ENCODE results near the gene RSPH1. TPM values are rescaled to one million over a fixed set of nuclear protein-coding genes. Genes with fewer than 3 reads are reported as not detected.

Gene RSPH1
- total and polyA plus RNA-seq, 8 donors = 0.37 to 8.9 (median 1.8) TPM; not detected in 1

GRCh38 chr21:42468491-42469131 lies 27.4 kb downstream of the RSPH1 start:
- Histone ChIP-seq H3K36me3 (no peaks in the 10 kb centered on the region), H3K27ac (peak overlapping the region; percentile 30 to 86 (median 66)), H3K9me3 (no peaks in the 10 kb centered on the region), H3K4me1 (peaks cover 31 to 66% (median 53%) of the 10 kb centered on the region in 4 donors), H3K27me3 (peaks cover 0 to under 1% (median 0%) of the 10 kb centered on the region in 3 donors), H3K4me3 (no peak overlapping the region)
- intact Hi-C loops (cut with DNase I; ENCODE audit: low total_unique reads) = no loop called here
- TF ChIP-seq EP300 (IDR thresholded peaks at IDR 0.05) (no peak), POLR2AphosphoS5 (IDR thresholded peaks at IDR 0.05) (peak in 2 of 3 donors; percentile 69 to 74)
- TF ChIP-seq, protein P1, sequence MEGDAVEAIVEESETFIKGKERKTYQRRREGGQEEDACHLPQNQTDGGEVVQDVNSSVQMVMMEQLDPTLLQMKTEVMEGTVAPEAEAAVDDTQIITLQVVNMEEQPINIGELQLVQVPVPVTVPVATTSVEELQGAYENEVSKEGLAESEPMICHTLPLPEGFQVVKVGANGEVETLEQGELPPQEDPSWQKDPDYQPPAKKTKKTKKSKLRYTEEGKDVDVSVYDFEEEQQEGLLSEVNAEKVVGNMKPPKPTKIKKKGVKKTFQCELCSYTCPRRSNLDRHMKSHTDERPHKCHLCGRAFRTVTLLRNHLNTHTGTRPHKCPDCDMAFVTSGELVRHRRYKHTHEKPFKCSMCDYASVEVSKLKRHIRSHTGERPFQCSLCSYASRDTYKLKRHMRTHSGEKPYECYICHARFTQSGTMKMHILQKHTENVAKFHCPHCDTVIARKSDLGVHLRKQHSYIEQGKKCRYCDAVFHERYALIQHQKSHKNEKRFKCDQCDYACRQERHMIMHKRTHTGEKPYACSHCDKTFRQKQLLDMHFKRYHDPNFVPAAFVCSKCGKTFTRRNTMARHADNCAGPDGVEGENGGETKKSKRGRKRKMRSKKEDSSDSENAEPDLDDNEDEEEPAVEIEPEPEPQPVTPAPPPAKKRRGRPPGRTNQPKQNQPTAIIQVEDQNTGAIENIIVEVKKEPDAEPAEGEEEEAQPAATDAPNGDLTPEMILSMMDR (IDR thresholded peaks at IDR 0.05) = no peak
- DNase-seq = no peak
- WGBS, 5 donors = 42 to 52% (median 45%) methylated on average over 6 of the region's 6 CpGs

GRCh38 chr21:42467140-42467983 lies 28.7 kb downstream of the RSPH1 start:
- TF ChIP-seq, protein P1 (IDR thresholded peaks at IDR 0.05) = peak in 2 of 7 experiments; percentile 13 to 16
- no peak for TF ChIP-seq POLR2AphosphoS5 (IDR thresholded peaks at IDR 0.05)
- peak in 1 of 2 donors; percentile 57 for DNase-seq
- H3K27me3 ChIP-seq = no peaks in the 10 kb centered on the region
- no peaks in the 10 kb centered on the region for H3K9me3 ChIP-seq
- peak overlapping the region in 2 of 5 donors; percentile 15 to 43 for H3K27ac ChIP-seq
- H3K4me3 ChIP-seq = no peak overlapping the region
- intact Hi-C loops (cut with DNase I; ENCODE audit: low total_unique reads) = no loop called here
- H3K4me1 ChIP-seq = peaks cover 33 to 65% (median 56%) of the 10 kb centered on the region in 4 donors
- 44 to 58% (median 54%) methylated on average over 12 of the region's 12 CpGs for WGBS, 5 donors
- no peaks in the 10 kb centered on the region for H3K36me3 ChIP-seq

DNA sequence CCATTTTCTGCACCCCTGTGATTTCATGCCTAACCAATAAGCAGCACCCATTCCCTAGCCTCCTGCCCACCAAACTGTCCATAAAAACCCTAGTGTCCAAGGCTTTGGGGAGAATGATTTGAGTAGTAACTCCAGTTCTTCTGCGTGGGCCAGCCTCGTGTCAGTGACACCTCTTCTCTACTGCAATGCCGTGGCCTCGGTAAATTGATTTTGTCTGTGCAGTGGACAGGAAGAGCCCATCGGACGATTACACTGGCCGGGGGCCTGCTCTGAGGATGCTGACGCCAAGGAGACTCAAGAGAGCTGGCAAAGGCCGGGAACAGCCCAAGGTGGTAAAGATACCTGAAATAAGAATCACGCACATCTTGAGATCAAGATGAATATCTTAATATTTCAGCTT lies 29.3 kb downstream of the RSPH1 start:
- TF ChIP-seq POLR2AphosphoS5 (IDR thresholded peaks at IDR 0.05) (no peak), POLR2A (IDR thresholded peaks at IDR 0.05) (no peak), EP300 (IDR thresholded peaks at IDR 0.05) (no peak)
- TF ChIP-seq, protein P1 (IDR thresholded peaks at IDR 0.05) = no peak
- Histone ChIP-seq H3K27ac (peak overlapping the region in 1 of 5 donors; percentile 87), H3K27me3 (no peaks in the 10 kb centered on the region), H3K9me3 (no peaks in the 10 kb centered on the region), H3K4me1 (peaks cover 35 to 66% (median 57%) of the 10 kb centered on the region in 4 donors), H3K4me3 (no peak overlapping the region), H3K36me3 (no peaks in the 10 kb centered on the region)
- WGBS, 5 donors = 88 to 96% (median 93%) methylated on average over 10 of the region's 10 CpGs
- intact Hi-C loops (cut with DNase I; ENCODE audit: low total_unique reads) = no loop called here
- DNase-seq = no peak

GRCh38 chr21:42465803-42466127 lies 30.3 kb downstream of the RSPH1 start:
- no peaks in the 10 kb centered on the region for H3K9me3 ChIP-seq
- H3K4me3 ChIP-seq = no peak overlapping the region
- 77 to 95% (median 91%) methylated on average over 3 of the region's 3 CpGs for WGBS, 5 donors
- no peaks in the 10 kb centered on the region for H3K36me3 ChIP-seq
- H3K27ac ChIP-seq = peak overlapping the region; percentile 69 to 93 (median 83)
- H3K27me3 ChIP-seq = no peaks in the 10 kb centered on the region
- H3K4me1 ChIP-seq = peaks cover 44 to 75% (median 63%) of the 10 kb centered on the region in 4 donors
- DNase-seq = no peak
- TF ChIP-seq POLR2AphosphoS5 (IDR thresholded peaks at IDR 0.05) (no peak), EP300 (IDR thresholded peaks at IDR 0.05) (no peak), POLR2A (IDR thresholded peaks at IDR 0.05) (no peak)
- TF ChIP-seq, protein P1 (IDR thresholded peaks at IDR 0.05) = no peak
- intact Hi-C loops (cut with DNase I; ENCODE audit: low total_unique reads) = no loop called here
